ENCODE results near the gene TBX15. TPM values are rescaled to one million over a fixed set of nuclear protein-coding genes. Genes with fewer than 3 reads are reported as not detected.
A peak's percentile ranks its signal among the peaks of the same experiment; 100 is the strongest.

TBX15 gene
- total RNA-seq (2014; rRNA removed; shearing (Covaris generic); ENCODE audit: low replicate concordance) = 6.5 and 9.7 TPM in 2 replicates

GRCh38 chr1:118988186-118989005, at the start of gene TBX15:
Gene TBX15 (minus strand): TSS chr1:118988343. CDS start chr1:118987795, 548 bp downstream.
- DNase-seq = peak; percentile 90
- Histone ChIP-seq H3K36me3 (peaks cover 28% of the 10 kb centered on the region), H3K4me3 (peak within 1 kb of the TSS; percentile 81), H3K9me3 (no peaks in the 10 kb centered on the region), H3K27me3 (no peaks in the 10 kb centered on the region)

- H3K27me3 ChIP-seq = no peaks in the 10 kb centered on the region
- no peak overlapping the region for H3K4me3 ChIP-seq
Observed at GRCh38 chr1:119034359-119034758, 46.2 kb upstream of the TBX15 start.

GRCh38 chr1:119032986-119033385, 44.8 kb upstream of the TBX15 start:
- Histone ChIP-seq H3K9me3 (no peaks in the 10 kb centered on the region), H3K4me3 (no peak overlapping the region), H3K36me3 (peaks cover 17% of the 10 kb centered on the region), H3K27me3 (no peaks in the 10 kb centered on the region)
- no peak for DNase-seq

More at GRCh38 chr1:119034359-119034758, 46.2 kb upstream of the TBX15 start:
- DNase-seq = no peak
- Histone ChIP-seq H3K9me3 (no peaks in the 10 kb centered on the region), H3K36me3 (peaks cover 17% of the 10 kb centered on the region)

GRCh38 chr1:119027759-119028158, 39.6 kb upstream of the TBX15 start:
- peaks cover 9% of the 10 kb centered on the region; the same call in 1 of the 2 replicates for H3K36me3 ChIP-seq
- peaks cover 3% of the 10 kb centered on the region for H3K9me3 ChIP-seq
- H3K4me3 ChIP-seq = no peak overlapping the region
- H3K27me3 ChIP-seq = no peaks in the 10 kb centered on the region
- DNase-seq = no peak

GRCh38 chr1:119026956-119027355, 38.8 kb upstream of the TBX15 start:
- peaks cover 5% of the 10 kb centered on the region; the same call in 1 of the 2 replicates for H3K36me3 ChIP-seq
- no peaks in the 10 kb centered on the region for H3K27me3 ChIP-seq
- H3K9me3 ChIP-seq = peaks cover 3% of the 10 kb centered on the region
- no peak for DNase-seq
- H3K4me3 ChIP-seq = no peak overlapping the region

- Histone ChIP-seq H3K9me3 (no peaks in the 10 kb centered on the region), H3K4me3 (no peak overlapping the region), H3K27me3 (no peaks in the 10 kb centered on the region), H3K36me3 (no peaks in the 10 kb centered on the region; the same call in 1 of the 2 replicates)
- no peak for DNase-seq
Observed at GRCh38 chr1:119015547-119015946, 27.4 kb upstream of the TBX15 start.

- no peak for DNase-seq
- no peaks in the 10 kb centered on the region for H3K27me3 ChIP-seq
- H3K4me3 ChIP-seq = no peak overlapping the region
- H3K36me3 ChIP-seq = no peaks in the 10 kb centered on the region; the same call in 1 of the 2 replicates
- no peaks in the 10 kb centered on the region for H3K9me3 ChIP-seq
Observed at GRCh38 chr1:119012383-119012782, 24.2 kb upstream of the TBX15 start.

GRCh38 chr1:119011706-119012105, 23.6 kb upstream of the TBX15 start:
- Histone ChIP-seq H3K9me3 (no peaks in the 10 kb centered on the region), H3K4me3 (no peak overlapping the region)
- no peak for DNase-seq

GRCh38 chr1:119011116-119011515, 23.0 kb upstream of the TBX15 start:
- no peak for DNase-seq

More at GRCh38 chr1:119011706-119012105, 23.6 kb upstream of the TBX15 start:
- H3K27me3 ChIP-seq = no peaks in the 10 kb centered on the region
- no peaks in the 10 kb centered on the region; the same call in 1 of the 2 replicates for H3K36me3 ChIP-seq

GRCh38 chr1:119010201-119010600, 22.1 kb upstream of the TBX15 start:
- DNase-seq = no peak
- Histone ChIP-seq H3K9me3 (no peaks in the 10 kb centered on the region), H3K4me3 (no peak overlapping the region), H3K27me3 (no peaks in the 10 kb centered on the region), H3K36me3 (no peaks in the 10 kb centered on the region)

More at GRCh38 chr1:119011116-119011515, 23.0 kb upstream of the TBX15 start:
- Histone ChIP-seq H3K9me3 (no peaks in the 10 kb centered on the region), H3K4me3 (no peak overlapping the region), H3K27me3 (no peaks in the 10 kb centered on the region), H3K36me3 (no peaks in the 10 kb centered on the region)

GRCh38 chr1:119009312-119009655, 21.1 kb upstream of the TBX15 start:
- H3K9me3 ChIP-seq = no peaks in the 10 kb centered on the region
- no peak overlapping the region for H3K4me3 ChIP-seq
- no peak for DNase-seq
- H3K27me3 ChIP-seq = no peaks in the 10 kb centered on the region
- no peaks in the 10 kb centered on the region for H3K36me3 ChIP-seq

GRCh38 chr1:119008483-119009311, 20.6 kb upstream of the TBX15 start:
- no peak overlapping the region for H3K4me3 ChIP-seq
- H3K9me3 ChIP-seq = no peaks in the 10 kb centered on the region
- H3K27me3 ChIP-seq = no peaks in the 10 kb centered on the region
- DNase-seq = peak; percentile 40
- H3K36me3 ChIP-seq = no peaks in the 10 kb centered on the region

- no peaks in the 10 kb centered on the region for H3K36me3 ChIP-seq
- H3K4me3 ChIP-seq = no peak overlapping the region
- no peaks in the 10 kb centered on the region for H3K27me3 ChIP-seq
- no peaks in the 10 kb centered on the region for H3K9me3 ChIP-seq
- DNase-seq = no peak
Observed at GRCh38 chr1:119007670-119008482, 19.7 kb upstream of the TBX15 start.

- no peak for DNase-seq
- Histone ChIP-seq H3K4me3 (no peak overlapping the region), H3K27me3 (no peaks in the 10 kb centered on the region), H3K36me3 (no peaks in the 10 kb centered on the region), H3K9me3 (no peaks in the 10 kb centered on the region)
Observed at GRCh38 chr1:119007339-119007669, 19.2 kb upstream of the TBX15 start.

- no peaks in the 10 kb centered on the region for H3K36me3 ChIP-seq
- H3K9me3 ChIP-seq = no peaks in the 10 kb centered on the region
- no peak overlapping the region for H3K4me3 ChIP-seq
- H3K27me3 ChIP-seq = no peaks in the 10 kb centered on the region
- no peak for DNase-seq
Observed at GRCh38 chr1:119006406-119007279, 18.5 kb upstream of the TBX15 start.

Data from MG63 (cell line).